ENCODE measurements around the gene MCM3AP. TPM values are rescaled to one million over a fixed set of nuclear protein-coding genes. Genes with fewer than 3 reads are reported as not detected.
A peak's percentile ranks its signal among the peaks of the same experiment; 100 is the strongest.

MCM3AP gene
- total and polyA plus RNA-seq, 9 of the 15 experiments (the other 6 are each of a cell fraction or from before 2014, with no cell fraction given), result 6.5 to 179 (median 69.6) TPM

DNA sequence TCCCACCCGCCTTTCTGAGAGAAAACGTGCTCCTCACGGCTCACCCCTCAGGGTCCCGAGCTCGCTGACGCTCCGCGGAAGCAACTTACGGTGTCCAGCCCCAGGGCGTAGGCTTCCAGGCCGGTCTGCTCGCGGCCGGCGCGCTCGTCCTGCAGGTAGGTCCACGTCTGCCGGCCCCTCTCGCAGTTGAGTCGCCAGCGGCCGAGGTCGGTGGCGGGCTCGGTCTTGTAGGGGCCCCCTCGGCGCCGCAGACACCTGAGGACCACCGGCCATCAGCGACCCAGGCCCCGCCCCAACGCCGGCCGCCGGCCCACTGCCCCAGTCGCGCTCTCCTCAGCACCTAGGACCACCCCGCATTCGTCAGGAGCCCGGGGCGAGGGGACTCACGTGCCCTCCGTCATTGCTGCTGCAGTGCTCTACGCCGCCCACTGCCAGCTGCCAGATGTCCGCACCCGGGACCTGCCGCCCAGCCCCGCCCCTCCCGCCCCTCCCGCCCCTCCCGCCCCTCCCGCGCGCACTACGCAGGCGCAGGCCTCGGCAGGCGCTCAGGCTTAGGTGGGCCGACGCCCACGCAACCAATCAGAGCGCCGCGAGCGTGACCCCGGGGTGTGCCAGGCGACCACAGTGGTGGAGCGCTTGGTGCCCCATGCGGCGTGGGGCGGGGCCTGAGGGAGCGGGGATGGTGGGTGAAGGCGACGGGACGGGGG lies 56.9 kb downstream of the MCM3AP start, which contains the start of gene LSS (continued):
- TF ChIP-seq, protein P1, sequence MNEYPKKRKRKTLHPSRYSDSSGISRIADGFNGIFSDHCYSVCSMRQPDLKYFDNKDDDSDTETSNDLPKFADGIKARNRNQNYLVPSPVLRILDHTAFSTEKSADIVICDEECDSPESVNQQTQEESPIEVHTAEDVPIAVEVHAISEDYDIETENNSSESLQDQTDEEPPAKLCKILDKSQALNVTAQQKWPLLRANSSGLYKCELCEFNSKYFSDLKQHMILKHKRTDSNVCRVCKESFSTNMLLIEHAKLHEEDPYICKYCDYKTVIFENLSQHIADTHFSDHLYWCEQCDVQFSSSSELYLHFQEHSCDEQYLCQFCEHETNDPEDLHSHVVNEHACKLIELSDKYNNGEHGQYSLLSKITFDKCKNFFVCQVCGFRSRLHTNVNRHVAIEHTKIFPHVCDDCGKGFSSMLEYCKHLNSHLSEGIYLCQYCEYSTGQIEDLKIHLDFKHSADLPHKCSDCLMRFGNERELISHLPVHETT (CRISPR knock-in tag; conservative IDR thresholded peaks at IDR 0.05 in 1 of 2, IDR thresholded peaks at IDR 0.05 in 1 of 2), result no peak; a peak in 2 of 4 replicates
- TF ChIP-seq ZBTB2 (IDR thresholded peaks at IDR 0.05) (no peak), MTA2 (IDR thresholded peaks at IDR 0.05; ENCODE audit: low read depth) (no peak), CBX1 (IDR thresholded peaks at IDR 0.05; ENCODE audit: low read depth) (0 out of 2 replicates have a peak, but pooled peaks have one; percentile 65), CCNT2 (IDR thresholded peaks at IDR 0.05; ENCODE audit: borderline replicate concordance, extremely low read depth, insufficient read length, low read depth, low read length) (peak; percentile 64), PTTG1 (tag; IDR thresholded peaks at IDR 0.05; ENCODE audit: low read depth) (no peak), ZNF165 (CRISPR knock-in tag; IDR thresholded peaks at IDR 0.05; ENCODE audit: borderline replicate concordance) (no peak), MLX (CRISPR knock-in tag; conservative IDR thresholded peaks at IDR 0.05) (peak; percentile 43 to 79; a peak in 1 of 4 replicates), SRSF3 (IDR thresholded peaks at IDR 0.05; ENCODE audit: insufficient read depth, low read length) (no peak), FOXA1 (IDR thresholded peaks at IDR 0.05; ENCODE audit: borderline replicate concordance) (no peak), NR4A1 (CRISPR knock-in tag; IDR thresholded peaks at IDR 0.05) (peak; percentile 85; the same call in 1 of the 2 replicates), NR4A1 (tag; IDR thresholded peaks at IDR 0.05) (0 out of 2 replicates have a peak, but pooled peaks have one; percentile 34)
- TF ChIP-seq, protein P2, sequence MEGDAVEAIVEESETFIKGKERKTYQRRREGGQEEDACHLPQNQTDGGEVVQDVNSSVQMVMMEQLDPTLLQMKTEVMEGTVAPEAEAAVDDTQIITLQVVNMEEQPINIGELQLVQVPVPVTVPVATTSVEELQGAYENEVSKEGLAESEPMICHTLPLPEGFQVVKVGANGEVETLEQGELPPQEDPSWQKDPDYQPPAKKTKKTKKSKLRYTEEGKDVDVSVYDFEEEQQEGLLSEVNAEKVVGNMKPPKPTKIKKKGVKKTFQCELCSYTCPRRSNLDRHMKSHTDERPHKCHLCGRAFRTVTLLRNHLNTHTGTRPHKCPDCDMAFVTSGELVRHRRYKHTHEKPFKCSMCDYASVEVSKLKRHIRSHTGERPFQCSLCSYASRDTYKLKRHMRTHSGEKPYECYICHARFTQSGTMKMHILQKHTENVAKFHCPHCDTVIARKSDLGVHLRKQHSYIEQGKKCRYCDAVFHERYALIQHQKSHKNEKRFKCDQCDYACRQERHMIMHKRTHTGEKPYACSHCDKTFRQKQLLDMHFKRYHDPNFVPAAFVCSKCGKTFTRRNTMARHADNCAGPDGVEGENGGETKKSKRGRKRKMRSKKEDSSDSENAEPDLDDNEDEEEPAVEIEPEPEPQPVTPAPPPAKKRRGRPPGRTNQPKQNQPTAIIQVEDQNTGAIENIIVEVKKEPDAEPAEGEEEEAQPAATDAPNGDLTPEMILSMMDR (IDR thresholded peaks at IDR 0.05 in 2 of 3, conservative IDR thresholded peaks at IDR 0.05 in 1 of 3; ENCODE audit: insufficient read depth in 2 of 3, low read depth in 1 of 3, low read length in 3 of 3), result no peak
- TF ChIP-seq, protein P3, sequence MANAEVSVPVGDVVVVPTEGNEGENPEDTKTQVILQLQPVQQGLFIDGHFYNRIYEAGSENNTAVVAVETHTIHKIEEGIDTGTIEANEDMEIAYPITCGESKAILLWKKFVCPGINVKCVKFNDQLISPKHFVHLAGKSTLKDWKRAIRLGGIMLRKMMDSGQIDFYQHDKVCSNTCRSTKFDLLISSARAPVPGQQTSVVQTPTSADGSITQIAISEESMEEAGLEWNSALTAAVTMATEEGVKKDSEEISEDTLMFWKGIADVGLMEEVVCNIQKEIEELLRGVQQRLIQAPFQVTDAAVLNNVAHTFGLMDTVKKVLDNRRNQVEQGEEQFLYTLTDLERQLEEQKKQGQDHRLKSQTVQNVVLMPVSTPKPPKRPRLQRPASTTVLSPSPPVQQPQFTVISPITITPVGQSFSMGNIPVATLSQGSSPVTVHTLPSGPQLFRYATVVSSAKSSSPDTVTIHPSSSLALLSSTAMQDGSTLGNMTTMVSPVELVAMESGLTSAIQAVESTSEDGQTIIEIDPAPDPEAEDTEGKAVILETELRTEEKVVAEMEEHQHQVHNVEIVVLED (CRISPR knock-in tag; IDR thresholded peaks at IDR 0.05), result peak; percentile 27; the same call in 1 of the 2 replicates
- TF ChIP-seq, protein P4, sequence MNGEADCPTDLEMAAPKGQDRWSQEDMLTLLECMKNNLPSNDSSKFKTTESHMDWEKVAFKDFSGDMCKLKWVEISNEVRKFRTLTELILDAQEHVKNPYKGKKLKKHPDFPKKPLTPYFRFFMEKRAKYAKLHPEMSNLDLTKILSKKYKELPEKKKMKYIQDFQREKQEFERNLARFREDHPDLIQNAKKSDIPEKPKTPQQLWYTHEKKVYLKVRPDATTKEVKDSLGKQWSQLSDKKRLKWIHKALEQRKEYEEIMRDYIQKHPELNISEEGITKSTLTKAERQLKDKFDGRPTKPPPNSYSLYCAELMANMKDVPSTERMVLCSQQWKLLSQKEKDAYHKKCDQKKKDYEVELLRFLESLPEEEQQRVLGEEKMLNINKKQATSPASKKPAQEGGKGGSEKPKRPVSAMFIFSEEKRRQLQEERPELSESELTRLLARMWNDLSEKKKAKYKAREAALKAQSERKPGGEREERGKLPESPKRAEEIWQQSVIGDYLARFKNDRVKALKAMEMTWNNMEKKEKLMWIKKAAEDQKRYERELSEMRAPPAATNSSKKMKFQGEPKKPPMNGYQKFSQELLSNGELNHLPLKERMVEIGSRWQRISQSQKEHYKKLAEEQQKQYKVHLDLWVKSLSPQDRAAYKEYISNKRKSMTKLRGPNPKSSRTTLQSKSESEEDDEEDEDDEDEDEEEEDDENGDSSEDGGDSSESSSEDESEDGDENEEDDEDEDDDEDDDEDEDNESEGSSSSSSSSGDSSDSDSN (IDR thresholded peaks at IDR 0.05; ENCODE audit: borderline replicate concordance in 1 of 2, low read depth in 2 of 2, low read length in 2 of 2), result peak; percentile 58 to 64; a peak in 1 of 4 replicates

Measured in K562 (cell line).